ENCODE data around the gene TPSB2. TPM values are rescaled to one million over a fixed set of nuclear protein-coding genes. Genes with fewer than 3 reads are reported as not detected.
A peak's percentile ranks its signal among the peaks of the same experiment; 100 is the strongest.

TPSB2 gene
- total RNA-seq, 6 experiments from 2014 or later: 0.24 to 1.6 (median 0.83) TPM; not detected in 2

DNA sequence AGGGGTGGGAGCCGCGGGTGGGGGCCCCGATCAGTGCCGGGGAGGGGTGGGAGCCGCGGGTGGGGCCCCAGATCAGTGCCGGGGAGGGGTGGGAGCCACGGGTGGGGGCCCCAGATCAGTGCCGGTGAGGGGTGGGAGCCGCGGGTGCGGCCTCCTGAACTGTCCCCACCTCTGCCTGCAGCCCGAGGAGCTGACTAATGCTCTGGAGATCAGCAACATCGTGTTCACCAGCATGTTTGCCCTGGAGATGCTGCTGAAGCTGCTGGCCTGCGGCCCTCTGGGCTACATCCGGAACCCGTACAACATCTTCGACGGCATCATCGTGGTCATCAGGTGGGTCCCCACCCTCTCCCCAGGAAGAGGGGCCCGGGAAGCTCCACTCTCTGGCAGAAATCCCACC is 25.1 kb downstream of the TPSB2 start:
- ATAC-seq: no peak
- no peak for TF ChIP-seq POLR2A (IDR thresholded peaks at IDR 0.05)
- TF ChIP-seq, protein P1, sequence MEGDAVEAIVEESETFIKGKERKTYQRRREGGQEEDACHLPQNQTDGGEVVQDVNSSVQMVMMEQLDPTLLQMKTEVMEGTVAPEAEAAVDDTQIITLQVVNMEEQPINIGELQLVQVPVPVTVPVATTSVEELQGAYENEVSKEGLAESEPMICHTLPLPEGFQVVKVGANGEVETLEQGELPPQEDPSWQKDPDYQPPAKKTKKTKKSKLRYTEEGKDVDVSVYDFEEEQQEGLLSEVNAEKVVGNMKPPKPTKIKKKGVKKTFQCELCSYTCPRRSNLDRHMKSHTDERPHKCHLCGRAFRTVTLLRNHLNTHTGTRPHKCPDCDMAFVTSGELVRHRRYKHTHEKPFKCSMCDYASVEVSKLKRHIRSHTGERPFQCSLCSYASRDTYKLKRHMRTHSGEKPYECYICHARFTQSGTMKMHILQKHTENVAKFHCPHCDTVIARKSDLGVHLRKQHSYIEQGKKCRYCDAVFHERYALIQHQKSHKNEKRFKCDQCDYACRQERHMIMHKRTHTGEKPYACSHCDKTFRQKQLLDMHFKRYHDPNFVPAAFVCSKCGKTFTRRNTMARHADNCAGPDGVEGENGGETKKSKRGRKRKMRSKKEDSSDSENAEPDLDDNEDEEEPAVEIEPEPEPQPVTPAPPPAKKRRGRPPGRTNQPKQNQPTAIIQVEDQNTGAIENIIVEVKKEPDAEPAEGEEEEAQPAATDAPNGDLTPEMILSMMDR (IDR thresholded peaks at IDR 0.05): no peak
- no peak for DNase-seq
- no peaks in the 10 kb centered on the region for H3K4me1 ChIP-seq
- intact Hi-C loops (cut with DNase I): no loop called here
- WGBS (ENCODE audit: insufficient coverage, low coverage, low lambda C conversion rate, missing lambda C conversion rate): no CpG with 5 or more reads among the region's 21 CpGs
- H3K27me3 ChIP-seq: no peaks in the 10 kb centered on the region
- H3K36me3 ChIP-seq: peaks cover 0 to 4% (median 0%) of the 10 kb centered on the region in 4 donors
- no peak overlapping the region for H3K27ac ChIP-seq
- no peak overlapping the region for H3K4me3 ChIP-seq
- H3K9me3 ChIP-seq: no peaks in the 10 kb centered on the region

DNA sequence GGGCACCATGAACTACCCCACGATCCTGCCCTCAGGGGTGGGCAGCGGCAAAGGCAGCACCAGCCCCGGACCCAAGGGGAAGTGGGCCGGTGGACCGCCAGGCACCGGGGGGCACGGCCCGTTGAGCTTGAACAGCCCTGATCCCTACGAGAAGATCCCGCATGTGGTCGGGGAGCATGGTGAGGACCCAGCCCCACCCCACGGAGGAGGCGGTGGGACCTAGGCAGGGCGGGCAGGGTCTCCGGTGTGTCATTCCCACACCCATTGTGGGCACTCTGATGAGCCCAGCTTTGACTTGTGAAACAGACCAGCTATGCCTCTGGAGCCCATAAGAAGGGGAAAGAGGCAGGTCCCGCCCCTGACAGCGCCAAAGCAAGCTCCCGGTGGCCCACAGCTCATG is 27.7 kb downstream of the TPSB2 start:
- TF ChIP-seq, protein P1 (IDR thresholded peaks at IDR 0.05): no peak
- no peak for TF ChIP-seq POLR2A (IDR thresholded peaks at IDR 0.05)
- ATAC-seq (no peak), DNase-seq (no peak)
- 95% methylated on average over 4 of the region's 18 CpGs for WGBS (ENCODE audit: insufficient coverage, low coverage, low lambda C conversion rate, missing lambda C conversion rate)
- Histone ChIP-seq H3K4me3 (no peak overlapping the region), H3K27ac (no peak overlapping the region), H3K9me3 (no peaks in the 10 kb centered on the region), H3K4me1 (no peaks in the 10 kb centered on the region), H3K36me3 (peaks cover 0 to 4% (median 0%) of the 10 kb centered on the region in 4 donors), H3K27me3 (no peaks in the 10 kb centered on the region)
- intact Hi-C loops (cut with DNase I): no loop called here

DNA sequence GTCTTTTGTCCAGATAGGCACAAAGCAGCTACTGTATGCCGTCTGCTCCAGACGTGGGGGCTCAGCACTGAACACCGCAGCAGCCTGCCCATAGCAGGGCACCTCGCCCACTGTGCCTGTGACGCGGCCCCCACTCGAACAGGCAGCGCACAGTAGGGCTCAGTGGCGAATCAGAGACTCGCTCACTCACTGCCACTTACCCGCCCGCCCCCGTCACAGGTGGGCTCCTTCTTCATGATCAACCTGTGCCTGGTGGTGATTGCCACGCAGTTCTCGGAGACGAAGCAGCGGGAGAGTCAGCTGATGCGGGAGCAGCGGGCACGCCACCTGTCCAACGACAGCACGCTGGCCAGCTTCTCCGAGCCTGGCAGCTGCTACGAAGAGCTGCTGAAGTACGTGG is 28.5 kb downstream of the TPSB2 start:
- ATAC-seq (no peak), DNase-seq (no peak)
- no peak for TF ChIP-seq POLR2A (IDR thresholded peaks at IDR 0.05)
- TF ChIP-seq, protein P1 (IDR thresholded peaks at IDR 0.05): no peak
- no peaks in the 10 kb centered on the region for H3K27me3 ChIP-seq
- H3K4me3 ChIP-seq: no peak overlapping the region
- peaks cover 0 to 4% (median 0%) of the 10 kb centered on the region in 4 donors for H3K36me3 ChIP-seq
- no peaks in the 10 kb centered on the region for H3K4me1 ChIP-seq
- H3K27ac ChIP-seq: no peak overlapping the region
- WGBS (ENCODE audit: insufficient coverage, low coverage, low lambda C conversion rate, missing lambda C conversion rate): no CpG with 5 or more reads among the region's 25 CpGs
- no peaks in the 10 kb centered on the region for H3K9me3 ChIP-seq
- intact Hi-C loops (cut with DNase I): no loop called here

DNA sequence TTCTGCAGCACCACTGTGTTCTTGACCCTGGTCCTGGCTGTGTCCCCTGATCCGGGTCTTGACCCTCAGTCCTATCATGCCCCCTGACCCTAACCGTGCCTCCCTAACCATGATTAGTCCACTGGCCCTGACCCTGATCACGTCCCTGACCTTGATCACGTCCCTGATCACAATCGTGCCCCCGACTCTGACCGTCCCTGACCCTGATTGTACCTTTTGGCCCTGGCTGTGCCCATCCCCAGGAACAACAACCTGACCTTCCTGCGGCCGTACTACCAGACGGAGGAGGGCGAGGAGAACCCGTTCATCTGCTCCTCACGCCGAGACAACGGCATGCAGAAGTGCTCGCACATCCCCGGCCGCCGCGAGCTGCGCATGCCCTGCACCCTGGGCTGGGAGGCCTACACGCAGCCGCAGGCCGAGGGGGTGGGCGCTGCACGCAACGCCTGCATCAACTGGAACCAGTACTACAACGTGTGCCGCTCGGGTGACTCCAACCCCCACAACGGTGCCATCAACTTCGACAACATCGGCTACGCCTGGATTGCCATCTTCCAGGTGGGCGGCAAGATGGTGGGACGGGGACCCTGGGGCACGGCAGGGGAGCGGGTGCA is 29.9 kb downstream of the TPSB2 start:
- Histone ChIP-seq H3K4me3 (no peak overlapping the region), H3K4me1 (no peaks in the 10 kb centered on the region), H3K27ac (no peak overlapping the region), H3K9me3 (no peaks in the 10 kb centered on the region), H3K27me3 (no peaks in the 10 kb centered on the region), H3K36me3 (peaks cover 0 to 1% (median 0%) of the 10 kb centered on the region in 4 donors)
- intact Hi-C loops (cut with DNase I): no loop called here
- no peak for TF ChIP-seq POLR2A (IDR thresholded peaks at IDR 0.05)
- TF ChIP-seq, protein P1 (IDR thresholded peaks at IDR 0.05): no peak
- DNase-seq (no peak), ATAC-seq (peak in 1 of 4 donors; percentile 2)
- WGBS (ENCODE audit: insufficient coverage, low coverage, low lambda C conversion rate, missing lambda C conversion rate): 35% methylated on average over 8 of the region's 38 CpGs

All from right lobe of liver (tissue), 6 donors.